ENCODE results near the gene CCDC93. TPM values are rescaled to one million over a fixed set of nuclear protein-coding genes. Genes with fewer than 3 reads are reported as not detected.

The CCDC93 gene
- total RNA-seq, 1 donor from 2014 or later: 18.2 TPM

GRCh38 chr2:117977696-117978095 is 36.2 kb downstream of the CCDC93 start:
- H3K36me3 ChIP-seq: peaks cover 0 to 44% of the 10 kb centered on the region in 2 donors
- intact Hi-C loops (cut with DNase I): no loop called here
- no peaks in the 10 kb centered on the region for H3K27me3 ChIP-seq
- TF ChIP-seq CTCF (IDR thresholded peaks at IDR 0.05) (no peak), POLR2AphosphoS5 (IDR thresholded peaks at IDR 0.05; ENCODE audit: insufficient read depth in 1 of 2, low read depth in 1 of 2) (no peak), POLR2A (IDR thresholded peaks at IDR 0.05) (no peak)
- no peaks in the 10 kb centered on the region for H3K9me3 ChIP-seq
- no peak overlapping the region for H3K27ac ChIP-seq
- no peak for DNase-seq (ENCODE audit: extremely low spot score in 2 of 2)
- no peak overlapping the region for H3K4me3 ChIP-seq
- peaks cover 7% of the 10 kb centered on the region for H3K4me1 ChIP-seq

- no peak for DNase-seq (ENCODE audit: extremely low spot score in 2 of 2)
- intact Hi-C loops (cut with DNase I): no loop called here
- TF ChIP-seq CTCF (IDR thresholded peaks at IDR 0.05) (no peak), POLR2AphosphoS5 (IDR thresholded peaks at IDR 0.05; ENCODE audit: insufficient read depth in 1 of 2, low read depth in 1 of 2) (no peak), POLR2A (IDR thresholded peaks at IDR 0.05) (no peak)
- no peak overlapping the region for H3K27ac ChIP-seq
- peaks cover 0 to 53% of the 10 kb centered on the region in 2 donors for H3K36me3 ChIP-seq
- H3K27me3 ChIP-seq: no peaks in the 10 kb centered on the region
- H3K4me3 ChIP-seq: no peak overlapping the region
- H3K9me3 ChIP-seq: no peaks in the 10 kb centered on the region
- H3K4me1 ChIP-seq: peaks cover 7% of the 10 kb centered on the region
Measured at GRCh38 chr2:117976581-117976980, 37.3 kb downstream of the CCDC93 start.

GRCh38 chr2:117973498-117974082 is 40.3 kb downstream of the CCDC93 start:
- Histone ChIP-seq H3K36me3 (peaks cover 0 to 73% of the 10 kb centered on the region in 2 donors), H3K9me3 (no peaks in the 10 kb centered on the region), H3K4me3 (no peak overlapping the region), H3K27me3 (no peaks in the 10 kb centered on the region), H3K27ac (no peak overlapping the region), H3K4me1 (no peaks in the 10 kb centered on the region)
- TF ChIP-seq CTCF (IDR thresholded peaks at IDR 0.05) (no peak), POLR2AphosphoS5 (IDR thresholded peaks at IDR 0.05; ENCODE audit: insufficient read depth in 1 of 2, low read depth in 1 of 2) (no peak), POLR2A (IDR thresholded peaks at IDR 0.05) (no peak)
- DNase-seq (ENCODE audit: extremely low spot score in 2 of 2): no peak
- intact Hi-C loops (cut with DNase I): no loop called here

GRCh38 chr2:117972476-117973123 is 41.3 kb downstream of the CCDC93 start:
- TF ChIP-seq POLR2A (IDR thresholded peaks at IDR 0.05): no peak
- TF ChIP-seq POLR2AphosphoS5 (IDR thresholded peaks at IDR 0.05; ENCODE audit: insufficient read depth in 1 of 2, low read depth in 1 of 2): no peak
- TF ChIP-seq CTCF (IDR thresholded peaks at IDR 0.05): no peak
- no peak overlapping the region for H3K27ac ChIP-seq
- no peak for DNase-seq (ENCODE audit: extremely low spot score in 2 of 2)
- H3K36me3 ChIP-seq: peaks cover 0 to 75% of the 10 kb centered on the region in 2 donors
- H3K27me3 ChIP-seq: no peaks in the 10 kb centered on the region
- H3K4me3 ChIP-seq: no peak overlapping the region
- H3K4me1 ChIP-seq: no peaks in the 10 kb centered on the region
- no peaks in the 10 kb centered on the region for H3K9me3 ChIP-seq
- intact Hi-C loops (cut with DNase I): no loop called here

GRCh38 chr2:117968722-117969121 is 45.1 kb downstream of the CCDC93 start:
- H3K4me3 ChIP-seq: no peak overlapping the region
- intact Hi-C loops (cut with DNase I): loop anchor here (1.0 kb wide), 1 partner anchor 15 kb away; no protein-coding TSS in a partner anchor
- TF ChIP-seq POLR2AphosphoS5 (IDR thresholded peaks at IDR 0.05; ENCODE audit: insufficient read depth in 1 of 2, low read depth in 1 of 2) (no peak), CTCF (IDR thresholded peaks at IDR 0.05) (no peak), POLR2A (IDR thresholded peaks at IDR 0.05) (no peak)
- DNase-seq (ENCODE audit: extremely low spot score in 2 of 2): no peak
- no peaks in the 10 kb centered on the region for H3K9me3 ChIP-seq
- H3K4me1 ChIP-seq: no peaks in the 10 kb centered on the region
- no peaks in the 10 kb centered on the region for H3K27me3 ChIP-seq
- H3K36me3 ChIP-seq: peaks cover 0 to 55% of the 10 kb centered on the region in 2 donors
- H3K27ac ChIP-seq: no peak overlapping the region

Data from vagina (tissue), 2 donors.